Keratinocyte (primary cell): Measurements from ENCODE around the gene USB1.

ENCODE experiments used
- CTCF ChIP-seq, 3 experiments: IDR thresholded peaks in 1 of 3; conservative IDR thresholded peaks in 1 of 3; optimal IDR thresholded peaks in 1 of 3; 2 replicates in 2 of 3; 3 replicates in 1 of 3; pipeline versions ENCODE3 to v1.5.1; 2011; ENCODE audit warnings: low read length in 3 of 3, mild to moderate bottlenecking in 3 of 3, moderate library complexity in 2 of 3, control low read depth in 1 of 3, inconsistent platforms in 1 of 3; ENCODE audit not compliant: insufficient read depth in 2 of 3; ENCODE audit errors: extremely low read depth in 1 of 3
- EZH2 ChIP-seq: IDR thresholded peaks from one replicate; pipeline ENCODE4 v1.6.1; 2012; ENCODE audit warnings: inconsistent platforms, mild to moderate bottlenecking, low read length, moderate library complexity

GRCh38 chr16:58034774-58035173, 33.6 kb downstream of the USB1 start:
- TF ChIP-seq CTCF (optimal IDR thresholded peaks at IDR 0.05 in 1 of 3, IDR thresholded peaks at IDR 0.05 in 1 of 3, conservative IDR thresholded peaks at IDR 0.05 in 1 of 3; ENCODE audit: extremely low read depth in 1 of 3, insufficient read depth in 2 of 3, low read length in 3 of 3) (no peak), EZH2 (no peak)
